ENCODE data around the gene GK.

- TF ChIP-seq CTCF (conservative IDR thresholded peaks at IDR 0.05; ENCODE audit: low read length) (no peak), EZH2phosphoT487 (IDR thresholded peaks at IDR 0.05; ENCODE audit: borderline replicate concordance) (no peak)
These were observed 9.9 kb upstream of the GK start for GRCh38 chrX:30643313-30643821.
